Liver (tissue), 3 donors: ENCODE measurements around the gene CDH23.

Source experiments
- CTCF ChIP-seq: fragments of 150-350 bp; IDR thresholded peaks from 2 replicates; pipeline ENCODE4 v1.5.1; 2017; ENCODE audit warnings: improper control_type of control experiment, low read depth, low read length; ENCODE audit not compliant: missing input control
- FOXA2 ChIP-seq: IDR thresholded peaks from 2 replicates; pipeline ENCODE4 v1.6.1; 2016; ENCODE audit warnings: antibody characterized with exemption
- RAD21 ChIP-seq, 2 donors: IDR thresholded peaks; 2 replicates each; pipeline ENCODE4 v1.6.1; 2016; ENCODE audit warnings: antibody characterized with exemption in 2 of 2, mild to moderate bottlenecking in 2 of 2
- REST ChIP-seq: IDR thresholded peaks from 2 replicates; pipeline ENCODE4 v1.6.1; 2016; ENCODE audit warnings: antibody characterized with exemption, mild to moderate bottlenecking
- TAF1 ChIP-seq: conservative IDR thresholded peaks from 2 replicates; pipeline ENCODE4 v1.6.1; 2016; ENCODE audit warnings: antibody characterized with exemption, mild to moderate bottlenecking
- YY1 ChIP-seq: IDR thresholded peaks from 2 replicates; pipeline ENCODE4 v1.6.1; 2016; ENCODE audit warnings: antibody characterized with exemption, mild to moderate bottlenecking
- donor health status: healthy.
- donor health status: healthy.

GRCh38 chr10:71796749-71797405 is 400.2 kb downstream of the CDH23 start:
- TF ChIP-seq FOXA2 (no peak), RAD21 (IDR thresholded peaks at IDR 0.05) (no peak), CTCF (no peak), YY1 (no peak), TAF1 (no peak), REST (no peak)
